Progenitor cell of endocrine pancreas (in vitro differentiated cells): ENCODE data around the gene UCKL1. TPM values are rescaled to one million over a fixed set of nuclear protein-coding genes. Genes with fewer than 3 reads are reported as not detected.
"Not testable (repeated sequence)": the region's sequence is repeated elsewhere in the genome, so short reads cannot be mapped to it uniquely, and the experiment has no call there.

Experiments
- DNase-seq: peaks from one replicate; pipeline ENCODE4 v3.0.0; 2021; ENCODE audit warnings: low spot score; ENCODE audit not compliant: unreplicated experiment
- H3K27ac Mint-ChIP-seq: 2 replicates; pipeline ENCODE4 v1.8.0; 2021; ENCODE audit warnings: mild to moderate bottlenecking, moderate library complexity, mixed read lengths
- H3K27me3 Mint-ChIP-seq: 2 replicates; pipeline ENCODE4 v1.8.0; 2021; ENCODE audit warnings: mixed read lengths
- H3K36me3 Mint-ChIP-seq: 2 replicates; pipeline ENCODE4 v1.8.0; 2022; ENCODE audit warnings: mixed read lengths; ENCODE audit not compliant: insufficient read depth
- H3K4me1 Mint-ChIP-seq: 2 replicates; pipeline ENCODE4 v1.8.0; 2021; ENCODE audit warnings: low read depth, mixed read lengths
- H3K4me3 Mint-ChIP-seq: 2 replicates; pipeline ENCODE4 v1.8.0; 2021; ENCODE audit warnings: low read depth, mild to moderate bottlenecking, moderate library complexity, mixed read lengths
- H3K9me3 Mint-ChIP-seq: 2 replicates; pipeline ENCODE4 v1.8.0; 2021; ENCODE audit warnings: low read depth, mixed read lengths
- CTCF ChIP-seq: fragments of 200-600 bp; sonication (generic); IDR thresholded peaks from one replicate; pipeline ENCODE4 v1.5.0; 2021; ENCODE audit warnings: antibody characterized with exemption, mild to moderate bottlenecking; ENCODE audit not compliant: unreplicated experiment
- total RNA-seq: library from RNA; stranded (reverse); gene quantifications from 2 replicates; pipeline ENCODE4 v1.2.1, GENCODE V29; 2021

Gene UCKL1
- total RNA-seq, 1 donor from 2014 or later, result 79.2 TPM

- TF ChIP-seq CTCF, result no peak
- H3K36me3 Mint-ChIP-seq, result peaks cover 17% of the 10 kb centered on the region
- DNase-seq, result no peak
Observed at GRCh38 chr20:63930971-63931553, 25.2 kb downstream of the UCKL1 start.

DNA sequence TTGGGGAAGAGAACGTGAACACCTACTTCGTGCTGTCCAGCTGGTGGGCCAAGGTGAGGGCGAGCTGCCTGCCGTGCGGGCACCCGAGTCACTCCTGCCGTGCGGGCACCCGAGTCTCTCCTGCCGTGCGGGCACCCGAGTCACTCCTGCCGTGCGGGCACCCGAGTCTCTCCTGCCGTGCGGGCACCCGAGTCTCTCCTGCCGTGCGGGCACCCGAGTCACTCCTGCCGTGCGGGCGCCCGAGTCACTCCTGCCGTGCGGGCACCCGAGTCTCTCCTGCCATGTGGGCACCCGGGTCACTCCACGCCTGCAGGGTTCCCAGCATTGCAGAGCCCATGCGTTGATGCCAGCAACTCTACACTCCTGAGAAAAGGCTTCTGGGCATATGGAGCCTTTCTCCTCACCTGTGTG lies 26.7 kb downstream of the UCKL1 start:
- peaks cover 12% of the 10 kb centered on the region for H3K36me3 Mint-ChIP-seq
- not testable (repeated sequence) for H3K4me3 Mint-ChIP-seq, H3K4me1 Mint-ChIP-seq, H3K27me3 Mint-ChIP-seq, H3K27ac Mint-ChIP-seq, DNase-seq, H3K9me3 Mint-ChIP-seq

More at GRCh38 chr20:63930971-63931553, 25.2 kb downstream of the UCKL1 start:
- no peaks in the 10 kb centered on the region for H3K9me3 Mint-ChIP-seq
- peaks cover 5% of the 10 kb centered on the region for H3K4me1 Mint-ChIP-seq
- H3K27ac Mint-ChIP-seq, result no peak overlapping the region
- H3K4me3 Mint-ChIP-seq, result no peak overlapping the region
- H3K27me3 Mint-ChIP-seq, result no peaks in the 10 kb centered on the region

DNA sequence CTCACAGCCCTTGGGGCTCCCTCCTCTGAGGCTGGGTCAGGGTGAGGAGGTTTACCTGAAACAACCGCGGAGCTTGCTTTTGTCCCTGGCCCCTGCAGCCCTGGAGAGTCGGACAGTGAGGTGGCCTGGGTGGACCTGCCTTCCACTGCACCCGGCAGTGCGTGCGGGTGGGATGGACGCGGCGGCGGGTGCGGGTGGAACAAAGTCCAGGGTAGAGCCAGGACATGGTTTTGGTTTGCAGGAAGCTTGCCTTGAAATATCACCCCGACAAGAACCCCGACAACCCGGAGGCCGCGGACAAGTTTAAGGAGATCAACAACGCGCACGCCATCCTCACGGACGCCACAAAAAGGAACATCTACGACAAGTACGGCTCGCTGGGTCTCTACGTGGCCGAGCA lies 27.1 kb downstream of the UCKL1 start:
- Mint-ChIP-seq H3K27ac (no peak overlapping the region), H3K36me3 (peaks cover 12% of the 10 kb centered on the region), H3K9me3 (no peaks in the 10 kb centered on the region), H3K4me1 (peaks cover 5% of the 10 kb centered on the region), H3K4me3 (no peak overlapping the region), H3K27me3 (no peaks in the 10 kb centered on the region)
- TF ChIP-seq CTCF, result no peak
- no peak for DNase-seq

DNA sequence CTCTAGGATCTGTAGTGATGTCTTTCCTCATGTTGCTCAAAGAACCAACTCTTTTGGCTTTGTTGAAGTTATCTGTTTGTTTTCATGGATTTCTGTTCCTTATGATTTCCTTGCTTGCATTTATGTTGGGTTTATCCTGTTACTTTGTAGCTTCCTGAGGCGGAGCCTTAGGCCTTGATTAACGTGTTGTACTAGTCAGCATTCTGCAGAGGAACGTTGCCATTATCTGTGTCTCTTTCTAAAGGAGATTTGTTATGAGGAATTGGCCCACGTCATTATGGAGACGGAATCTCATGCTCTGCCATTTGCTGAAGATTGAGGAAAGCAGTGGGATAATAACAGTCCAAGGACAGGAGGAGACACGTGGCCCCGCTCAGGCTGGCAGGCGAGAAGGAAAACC lies 29.9 kb downstream of the UCKL1 start:
- H3K4me1 Mint-ChIP-seq, result peaks cover 5% of the 10 kb centered on the region

GRCh38 chr20:63924241-63924640 lies 32.0 kb downstream of the UCKL1 start:
- Mint-ChIP-seq H3K4me1 (peaks cover 5% of the 10 kb centered on the region), H3K36me3 (peaks cover 4% of the 10 kb centered on the region)

More for the DNA sequence above, 29.9 kb downstream of the UCKL1 start:
- DNase-seq, result no peak
- no peak for TF ChIP-seq CTCF
- Mint-ChIP-seq H3K9me3 (no peaks in the 10 kb centered on the region), H3K4me3 (no peak overlapping the region), H3K27me3 (no peaks in the 10 kb centered on the region), H3K36me3 (peaks cover 11% of the 10 kb centered on the region), H3K27ac (peak overlapping the region; percentile 38)

More at GRCh38 chr20:63924241-63924640, 32.0 kb downstream of the UCKL1 start:
- Mint-ChIP-seq H3K27me3 (no peaks in the 10 kb centered on the region), H3K4me3 (no peak overlapping the region), H3K9me3 (no peaks in the 10 kb centered on the region), H3K27ac (no peak overlapping the region)
- DNase-seq, result no peak
- no peak for TF ChIP-seq CTCF
